DLD1 (cell line): ENCODE measurements around the gene TAT.

ENCODE experiments used
- in situ Hi-C: cut with HindIII; loops from 2 replicates; pipeline ENCODE4 v1.10.0; 2017; ENCODE audit warnings: low sequenced_read_pairs

TAT gene

GRCh38 chr16:71552698-71553503 lies 24.0 kb downstream of the TAT start:
- in situ Hi-C loops, result loop anchor here (10.0 kb wide), 1 partner anchor 68 kb away; the partner anchor contains the start of gene ZNF19

GRCh38 chr16:71547168-71547567 lies 29.7 kb downstream of the TAT start:
- in situ Hi-C loops, result no loop called here

GRCh38 chr16:71542377-71542776 lies 34.5 kb downstream of the TAT start:
- in situ Hi-C loops, result no loop called here

- in situ Hi-C loops, result no loop called here
Measured at GRCh38 chr16:71537643-71538042, 39.2 kb downstream of the TAT start.

GRCh38 chr16:71536752-71537499 lies 40.0 kb downstream of the TAT start:
- in situ Hi-C loops, result no loop called here

GRCh38 chr16:71532366-71532765 lies 44.5 kb downstream of the TAT start:
- in situ Hi-C loops, result no loop called here

- in situ Hi-C loops, result no loop called here
Measured at GRCh38 chr16:71528863-71529262, 48.0 kb downstream of the TAT start.

GRCh38 chr16:71528257-71528656 lies 48.6 kb downstream of the TAT start:
- in situ Hi-C loops, result no loop called here

- in situ Hi-C loops, result no loop called here
Measured at GRCh38 chr16:71526111-71526631, 50.7 kb downstream of the TAT start, which contains the start of gene CHST4. CHST4 (plus strand) TSS chr16:71526426; CDS start chr16:71536678, 10,252 bp downstream.

- in situ Hi-C loops, result no loop called here
Measured at GRCh38 chr16:71524566-71525553, 52.0 kb downstream of the TAT start.

- in situ Hi-C loops, result no loop called here
Measured at GRCh38 chr16:71520550-71520949, 56.3 kb downstream of the TAT start.
